Measurements from ENCODE around the gene PWP1. TPM values are rescaled to one million over a fixed set of nuclear protein-coding genes. Genes with fewer than 3 reads are reported as not detected.

PWP1 gene
- total and polyA plus RNA-seq, 2 experiments from 2014 or later: 110 to 211 TPM

- Mint-ChIP-seq H3K36me3 (ENCODE audit: low read depth) (peaks cover 48% of the 10 kb centered on the region), H3K4me3 (no peak overlapping the region), H3K27me3 (ENCODE audit: insufficient read depth, low read depth, poor library complexity) (no peaks in the 10 kb centered on the region), H3K4me1 (no peaks in the 10 kb centered on the region), H3K9me3 (no peaks in the 10 kb centered on the region), H3K27ac (no peak overlapping the region)
- Histone ChIP-seq H3K36me3 (ENCODE audit: insufficient read depth) (peaks cover 42% of the 10 kb centered on the region), H3F3A (replicated peaks; ENCODE audit: low read depth) (no peaks in the 10 kb centered on the region), H3K27ac (ENCODE audit: low read depth) (no peak overlapping the region), H3K4me1 (ENCODE audit: insufficient read depth) (no peaks in the 10 kb centered on the region), H4K20me1 (replicated peaks; ENCODE audit: insufficient read depth) (peaks cover 17% of the 10 kb centered on the region), H3K27me3 (ENCODE audit: insufficient read depth) (no peaks in the 10 kb centered on the region), H2AFZ (no peak overlapping the region), H3K9me2 (ENCODE audit: insufficient read depth) (no peaks in the 10 kb centered on the region), H3K4me3 (no peak overlapping the region), H3K79me2 (replicated peaks; ENCODE audit: insufficient read depth) (peaks cover 13% of the 10 kb centered on the region), H3K4me2 (no peak overlapping the region)
- ATAC-seq (no peak), DNase-seq (ENCODE audit: low spot score) (no peak)
- TF ChIP-seq, protein P1, sequence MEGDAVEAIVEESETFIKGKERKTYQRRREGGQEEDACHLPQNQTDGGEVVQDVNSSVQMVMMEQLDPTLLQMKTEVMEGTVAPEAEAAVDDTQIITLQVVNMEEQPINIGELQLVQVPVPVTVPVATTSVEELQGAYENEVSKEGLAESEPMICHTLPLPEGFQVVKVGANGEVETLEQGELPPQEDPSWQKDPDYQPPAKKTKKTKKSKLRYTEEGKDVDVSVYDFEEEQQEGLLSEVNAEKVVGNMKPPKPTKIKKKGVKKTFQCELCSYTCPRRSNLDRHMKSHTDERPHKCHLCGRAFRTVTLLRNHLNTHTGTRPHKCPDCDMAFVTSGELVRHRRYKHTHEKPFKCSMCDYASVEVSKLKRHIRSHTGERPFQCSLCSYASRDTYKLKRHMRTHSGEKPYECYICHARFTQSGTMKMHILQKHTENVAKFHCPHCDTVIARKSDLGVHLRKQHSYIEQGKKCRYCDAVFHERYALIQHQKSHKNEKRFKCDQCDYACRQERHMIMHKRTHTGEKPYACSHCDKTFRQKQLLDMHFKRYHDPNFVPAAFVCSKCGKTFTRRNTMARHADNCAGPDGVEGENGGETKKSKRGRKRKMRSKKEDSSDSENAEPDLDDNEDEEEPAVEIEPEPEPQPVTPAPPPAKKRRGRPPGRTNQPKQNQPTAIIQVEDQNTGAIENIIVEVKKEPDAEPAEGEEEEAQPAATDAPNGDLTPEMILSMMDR (conservative IDR thresholded peaks at IDR 0.05; ENCODE audit: low read depth in 2 of 2): no peak
These were observed 63.5 kb downstream of the PWP1 start for GRCh38 chr12:107749083-107749482.

DNA sequence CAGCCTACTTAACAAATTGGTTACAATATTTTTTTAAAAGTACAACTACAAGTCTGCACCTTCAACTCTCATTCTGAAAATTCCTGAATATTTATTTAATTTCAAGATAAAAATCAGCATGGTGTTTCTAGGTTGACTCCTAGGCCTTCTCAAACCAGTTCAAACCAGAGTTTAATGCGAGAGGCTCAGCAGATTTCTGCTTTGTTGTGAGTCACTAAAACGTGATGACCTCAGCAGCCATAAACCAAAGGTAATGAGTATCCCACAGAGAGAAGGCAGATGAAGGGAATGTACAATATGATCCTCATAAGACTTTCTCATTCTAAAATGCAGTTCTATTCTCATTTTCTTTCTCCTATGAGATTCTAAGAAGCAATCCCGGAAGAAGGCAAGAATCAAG is 73.8 kb downstream of the PWP1 start:
- Mint-ChIP-seq H3K4me3 (peak overlapping the region; percentile 92), H3K4me1 (peaks cover 15% of the 10 kb centered on the region; the same call in 2 of the 3 replicates), H3K36me3 (ENCODE audit: low read depth) (peaks cover 18% of the 10 kb centered on the region), H3K9me3 (no peaks in the 10 kb centered on the region), H3K27me3 (ENCODE audit: insufficient read depth, low read depth, poor library complexity) (peaks cover 12% of the 10 kb centered on the region), H3K27ac (no peak overlapping the region)
- H3K36me3 ChIP-seq (ENCODE audit: insufficient read depth): peaks cover 26% of the 10 kb centered on the region
- peak overlapping the region; percentile 82 for H3K4me2 ChIP-seq
- H4K20me1 ChIP-seq (replicated peaks; ENCODE audit: insufficient read depth): peaks cover 17% of the 10 kb centered on the region
- no peak overlapping the region for H3K27ac ChIP-seq (ENCODE audit: low read depth)
- H3K79me2 ChIP-seq (replicated peaks; ENCODE audit: insufficient read depth): peaks cover 33% of the 10 kb centered on the region
- no peak for ATAC-seq
- no peak overlapping the region for H2AFZ ChIP-seq
- no peaks in the 10 kb centered on the region for H3K9me2 ChIP-seq (ENCODE audit: insufficient read depth)
- H3K4me1 ChIP-seq (ENCODE audit: insufficient read depth): peaks cover 13% of the 10 kb centered on the region
- H3K4me3 ChIP-seq: peak overlapping the region; percentile 81
- H3K27me3 ChIP-seq (ENCODE audit: insufficient read depth): no peaks in the 10 kb centered on the region
- no peak for TF ChIP-seq POLR2AphosphoS5 (IDR thresholded peaks at IDR 0.05; ENCODE audit: low read depth)
- no peak for TF ChIP-seq ZNF114 (CRISPR knock-in tag; IDR thresholded peaks at IDR 0.05)
- TF ChIP-seq EZH2 (IDR thresholded peaks at IDR 0.05; ENCODE audit: low read depth, unreplicated experiment): no peak
- TF ChIP-seq JUNB (IDR thresholded peaks at IDR 0.05; ENCODE audit: unreplicated experiment): no peak
- TF ChIP-seq, protein P1 (conservative IDR thresholded peaks at IDR 0.05; ENCODE audit: low read depth in 2 of 2): no peak
- TF ChIP-seq, protein P2, sequence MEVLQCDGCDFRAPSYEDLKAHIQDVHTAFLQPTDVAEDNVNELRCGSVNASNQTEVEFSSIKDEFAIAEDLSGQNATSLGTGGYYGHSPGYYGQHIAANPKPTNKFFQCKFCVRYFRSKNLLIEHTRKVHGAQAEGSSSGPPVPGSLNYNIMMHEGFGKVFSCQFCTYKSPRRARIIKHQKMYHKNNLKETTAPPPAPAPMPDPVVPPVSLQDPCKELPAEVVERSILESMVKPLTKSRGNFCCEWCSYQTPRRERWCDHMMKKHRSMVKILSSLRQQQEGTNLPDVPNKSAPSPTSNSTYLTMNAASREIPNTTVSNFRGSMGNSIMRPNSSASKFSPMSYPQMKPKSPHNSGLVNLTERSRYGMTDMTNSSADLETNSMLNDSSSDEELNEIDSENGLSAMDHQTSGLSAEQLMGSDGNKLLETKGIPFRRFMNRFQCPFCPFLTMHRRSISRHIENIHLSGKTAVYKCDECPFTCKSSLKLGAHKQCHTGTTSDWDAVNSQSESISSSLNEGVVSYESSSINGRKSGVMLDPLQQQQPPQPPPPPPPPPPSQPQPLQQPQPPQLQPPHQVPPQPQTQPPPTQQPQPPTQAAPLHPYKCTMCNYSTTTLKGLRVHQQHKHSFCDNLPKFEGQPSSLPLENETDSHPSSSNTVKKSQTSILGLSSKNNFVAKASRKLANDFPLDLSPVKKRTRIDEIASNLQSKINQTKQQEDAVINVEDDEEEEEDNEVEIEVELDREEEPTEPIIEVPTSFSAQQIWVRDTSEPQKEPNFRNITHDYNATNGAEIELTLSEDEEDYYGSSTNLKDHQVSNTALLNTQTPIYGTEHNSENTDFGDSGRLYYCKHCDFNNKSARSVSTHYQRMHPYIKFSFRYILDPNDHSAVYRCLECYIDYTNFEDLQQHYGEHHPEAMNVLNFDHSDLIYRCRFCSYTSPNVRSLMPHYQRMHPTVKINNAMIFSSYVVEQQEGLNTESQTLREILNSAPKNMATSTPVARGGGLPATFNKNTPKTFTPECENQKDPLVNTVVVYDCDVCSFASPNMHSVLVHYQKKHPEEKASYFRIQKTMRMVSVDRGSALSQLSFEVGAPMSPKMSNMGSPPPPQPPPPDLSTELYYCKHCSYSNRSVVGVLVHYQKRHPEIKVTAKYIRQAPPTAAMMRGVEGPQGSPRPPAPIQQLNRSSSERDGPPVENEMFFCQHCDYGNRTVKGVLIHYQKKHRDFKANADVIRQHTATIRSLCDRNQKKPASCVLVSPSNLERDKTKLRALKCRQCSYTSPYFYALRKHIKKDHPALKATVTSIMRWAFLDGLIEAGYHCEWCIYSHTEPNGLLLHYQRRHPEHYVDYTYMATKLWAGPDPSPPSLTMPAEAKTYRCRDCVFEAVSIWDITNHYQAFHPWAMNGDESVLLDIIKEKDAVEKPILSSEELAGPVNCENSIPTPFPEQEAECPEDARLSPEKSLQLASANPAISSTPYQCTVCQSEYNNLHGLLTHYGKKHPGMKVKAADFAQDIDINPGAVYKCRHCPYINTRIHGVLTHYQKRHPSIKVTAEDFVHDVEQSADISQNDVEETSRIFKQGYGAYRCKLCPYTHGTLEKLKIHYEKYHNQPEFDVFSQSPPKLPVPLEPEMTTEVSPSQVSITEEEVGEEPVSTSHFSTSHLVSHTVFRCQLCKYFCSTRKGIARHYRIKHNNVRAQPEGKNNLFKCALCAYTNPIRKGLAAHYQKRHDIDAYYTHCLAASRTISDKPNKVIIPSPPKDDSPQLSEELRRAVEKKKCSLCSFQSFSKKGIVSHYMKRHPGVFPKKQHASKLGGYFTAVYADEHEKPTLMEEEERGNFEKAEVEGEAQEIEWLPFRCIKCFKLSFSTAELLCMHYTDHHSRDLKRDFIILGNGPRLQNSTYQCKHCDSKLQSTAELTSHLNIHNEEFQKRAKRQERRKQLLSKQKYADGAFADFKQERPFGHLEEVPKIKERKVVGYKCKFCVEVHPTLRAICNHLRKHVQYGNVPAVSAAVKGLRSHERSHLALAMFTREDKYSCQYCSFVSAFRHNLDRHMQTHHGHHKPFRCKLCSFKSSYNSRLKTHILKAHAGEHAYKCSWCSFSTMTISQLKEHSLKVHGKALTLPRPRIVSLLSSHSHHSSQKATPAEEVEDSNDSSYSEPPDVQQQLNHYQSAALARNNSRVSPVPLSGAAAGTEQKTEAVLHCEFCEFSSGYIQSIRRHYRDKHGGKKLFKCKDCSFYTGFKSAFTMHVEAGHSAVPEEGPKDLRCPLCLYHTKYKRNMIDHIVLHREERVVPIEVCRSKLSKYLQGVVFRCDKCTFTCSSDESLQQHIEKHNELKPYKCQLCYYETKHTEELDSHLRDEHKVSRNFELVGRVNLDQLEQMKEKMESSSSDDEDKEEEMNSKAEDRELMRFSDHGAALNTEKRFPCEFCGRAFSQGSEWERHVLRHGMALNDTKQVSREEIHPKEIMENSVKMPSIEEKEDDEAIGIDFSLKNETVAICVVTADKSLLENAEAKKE (CRISPR knock-in tag; IDR thresholded peaks at IDR 0.05): no peak
- no peak for TF ChIP-seq ZNF331 (CRISPR knock-in tag; IDR thresholded peaks at IDR 0.05; ENCODE audit: low read depth)
- TF ChIP-seq EZH2phosphoT487 (IDR thresholded peaks at IDR 0.05; ENCODE audit: unreplicated experiment): no peak
- TF ChIP-seq, protein P3, sequence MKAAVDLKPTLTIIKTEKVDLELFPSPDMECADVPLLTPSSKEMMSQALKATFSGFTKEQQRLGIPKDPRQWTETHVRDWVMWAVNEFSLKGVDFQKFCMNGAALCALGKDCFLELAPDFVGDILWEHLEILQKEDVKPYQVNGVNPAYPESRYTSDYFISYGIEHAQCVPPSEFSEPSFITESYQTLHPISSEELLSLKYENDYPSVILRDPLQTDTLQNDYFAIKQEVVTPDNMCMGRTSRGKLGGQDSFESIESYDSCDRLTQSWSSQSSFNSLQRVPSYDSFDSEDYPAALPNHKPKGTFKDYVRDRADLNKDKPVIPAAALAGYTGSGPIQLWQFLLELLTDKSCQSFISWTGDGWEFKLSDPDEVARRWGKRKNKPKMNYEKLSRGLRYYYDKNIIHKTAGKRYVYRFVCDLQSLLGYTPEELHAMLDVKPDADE (IDR thresholded peaks at IDR 0.05): no peak
- no peak for TF ChIP-seq CREB1 (CRISPR knock-in tag; IDR thresholded peaks at IDR 0.05; ENCODE audit: low read depth)
- DNase-seq (ENCODE audit: low spot score): no peak
- no peaks in the 10 kb centered on the region for H3F3A ChIP-seq (replicated peaks; ENCODE audit: low read depth)

Data from GM23338 (cell line).